Aorta (tissue), 5 donors: ENCODE results near the gene DNASE1L1. TPM values are rescaled to one million over a fixed set of nuclear protein-coding genes. Genes with fewer than 3 reads are reported as not detected.

Source experiments
- ATAC-seq: fragments of 200-7000 bp; cut with Tn5 transposase; one replicate; pipeline ENCODE4 v1.9.1; 2022; ENCODE audit warnings: moderate library complexity; ENCODE audit not compliant: low FRiP score
- DNase-seq, 2 donors: peaks; one replicate each; pipeline ENCODE4 v3.0.0-alpha.2; 2020
- H3K27ac ChIP-seq, 2 donors: one replicate each; pipeline ENCODE4 v1.5.1; 2013; ENCODE audit warnings: low read length in 2 of 2, mild to moderate bottlenecking in 2 of 2, moderate library complexity in 2 of 2, control low read depth in 1 of 2, inconsistent platforms in 1 of 2, low read depth in 1 of 2
- H3K27me3 ChIP-seq, 2 donors: one replicate each; pipeline ENCODE4 v1.6.1; 2013; ENCODE audit warnings: control low read depth in 1 of 2, low read length in 1 of 2, mild to moderate bottlenecking in 1 of 2, moderate library complexity in 1 of 2; ENCODE audit not compliant: insufficient read depth in 2 of 2, control insufficient read depth in 1 of 2
- H3K36me3 ChIP-seq, 2 donors: one replicate each; pipeline ENCODE4 v1.6.1; 2013; ENCODE audit warnings: control low read depth in 1 of 2, low read length in 1 of 2, mild to moderate bottlenecking in 1 of 2; ENCODE audit not compliant: insufficient read depth in 2 of 2, control insufficient read depth in 1 of 2
- H3K4me1 ChIP-seq, 2 donors: one replicate each; pipeline ENCODE4 v1.6.1; 2013; ENCODE audit warnings: low read length in 2 of 2, control low read depth in 1 of 2, mild to moderate bottlenecking in 1 of 2, moderate library complexity in 1 of 2; ENCODE audit not compliant: insufficient read depth in 2 of 2, control insufficient read depth in 1 of 2
- H3K4me3 ChIP-seq, 2 donors: one replicate each; pipeline ENCODE4 v1.5.1; 2013; ENCODE audit warnings: low read length in 2 of 2, control low read depth in 1 of 2, mild to moderate bottlenecking in 1 of 2
- H3K9me3 ChIP-seq: one replicate; pipeline ENCODE4 v1.6.1; 2013; ENCODE audit warnings: mild to moderate bottlenecking, low read length; ENCODE audit not compliant: control insufficient read depth
- WGBS, 2 donors: extraction: QIAGEN DNeasy Blood & Tissue Kit; methylation state at CpG; one replicate each; pipeline ENCODE4 v1.1.7; 2013; 5-methylcytosine and 5-hydroxymethylcytosine counted together
- intact Hi-C, 2 donors: fragments of 100-400 bp; cut with DNase I; formaldehyde crosslinking; loops; one replicate each; pipeline versions ENCODE4 v1.14.2 to v1.15.0; 2022
- polyA plus RNA-seq, 2 donors: library from polyadenylated mRNA; stranded (reverse); fragments of 200-250 nt; gene quantifications; one replicate each; pipeline ENCODE4 v1.2.3, GENCODE V29; 2013
- total RNA-seq, 2 donors: library from RNA; stranded (reverse); fragmentation: NEBNext Ultra II Directional; extraction: Animal tissue kit (Norgen Biotek cat#: 25700); gene quantifications; one replicate each; pipeline ENCODE4 v1.2.1, GENCODE V29; 2021
- donor health status: healthy with polysubstance abuse.
- donor health status: Bipolar disorder and iron deficiency.
- donor health status: DM: no; HTN: no; CAD: no.
- donor health status: DM: no; HTN: no; CAD: no.
- donor health status: DM: yes; HTN: yes; CAD: no.

The DNASE1L1 gene
- total and polyA plus RNA-seq, 4 donors = 25.9 to 46.2 (median 33.1) TPM

DNA sequence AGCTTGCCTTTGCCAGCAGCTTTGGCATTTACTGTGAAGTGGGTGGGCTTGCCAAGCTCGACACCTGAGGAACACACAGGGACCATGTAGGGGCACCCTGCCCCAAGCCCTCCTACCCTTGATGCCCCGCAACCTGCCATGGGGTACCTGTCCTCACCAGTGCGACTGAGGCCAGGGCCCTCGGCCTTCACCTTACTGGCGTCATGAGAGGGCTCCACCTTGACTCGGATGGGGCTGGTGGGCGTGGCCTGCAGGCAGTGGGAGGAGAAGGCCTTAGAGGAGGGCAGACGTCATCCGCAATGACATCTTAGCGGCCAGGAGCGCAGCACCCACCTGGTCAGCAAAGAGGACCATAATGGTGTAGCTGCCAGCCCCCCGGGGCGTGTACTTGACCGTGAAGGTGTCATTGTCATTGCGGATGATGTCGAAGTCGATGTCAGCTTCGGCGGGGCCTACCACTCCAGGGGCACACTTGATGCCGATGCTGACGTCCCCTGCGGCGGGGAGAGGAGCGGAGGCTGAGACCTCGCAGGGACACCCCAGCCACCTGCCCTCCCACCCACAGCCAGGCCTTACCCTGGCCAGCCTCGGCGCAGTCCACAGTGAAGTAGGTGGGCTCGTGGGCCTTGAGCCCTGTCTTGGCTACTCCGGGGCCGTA lies 46.8 kb downstream of the DNASE1L1 start:
- H3K4me3 ChIP-seq = no peak overlapping the region
- no peak overlapping the region for H3K27ac ChIP-seq
- H3K27me3 ChIP-seq = no peaks in the 10 kb centered on the region
- WGBS, 2 donors = 63 to 77% methylated on average over 29 to 30 of the region's 30 CpGs
- DNase-seq (no peak), ATAC-seq (no peak)
- intact Hi-C loops = no loop called here
- H3K36me3 ChIP-seq = peaks cover 0 to 28% of the 10 kb centered on the region in 2 donors
- no peaks in the 10 kb centered on the region for H3K9me3 ChIP-seq
- no peaks in the 10 kb centered on the region for H3K4me1 ChIP-seq

DNA sequence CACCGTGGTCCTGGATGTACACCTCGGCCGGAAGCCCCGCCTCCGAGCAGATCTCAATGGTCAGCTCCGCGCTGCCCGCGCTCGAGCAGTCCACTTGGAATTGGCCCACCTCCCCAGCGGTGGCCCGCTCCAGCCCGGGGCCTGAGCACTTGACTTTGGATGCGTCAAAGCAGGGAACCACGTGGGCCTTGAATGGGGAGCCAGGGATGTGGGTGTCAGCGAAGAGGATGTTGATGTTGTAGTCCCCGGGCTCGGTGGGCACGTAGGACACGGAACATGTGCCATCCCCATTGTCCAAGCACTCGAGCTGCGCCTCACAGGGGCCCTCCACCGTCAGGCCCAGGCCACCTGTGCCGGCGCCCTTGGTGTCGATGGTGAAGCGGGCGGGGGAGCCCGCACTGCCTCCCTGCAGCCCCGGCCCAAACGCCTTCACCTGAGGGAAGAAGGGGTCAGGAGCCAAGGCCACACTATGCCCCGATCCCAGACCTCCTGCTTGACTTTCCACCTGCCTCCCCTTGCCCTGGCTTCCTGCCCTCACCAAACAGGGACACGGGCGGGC lies 48.8 kb downstream of the DNASE1L1 start:
- no peak overlapping the region for H3K27ac ChIP-seq
- H3K27me3 ChIP-seq = no peaks in the 10 kb centered on the region
- H3K4me3 ChIP-seq = no peak overlapping the region
- ATAC-seq (no peak), DNase-seq (no peak)
- intact Hi-C loops = no loop called here
- H3K9me3 ChIP-seq = no peaks in the 10 kb centered on the region
- H3K4me1 ChIP-seq = no peaks in the 10 kb centered on the region
- peaks cover 0 to 24% of the 10 kb centered on the region in 2 donors for H3K36me3 ChIP-seq
- WGBS, 2 donors = 51 to 70% methylated on average over 34 of the region's 34 CpGs

DNA sequence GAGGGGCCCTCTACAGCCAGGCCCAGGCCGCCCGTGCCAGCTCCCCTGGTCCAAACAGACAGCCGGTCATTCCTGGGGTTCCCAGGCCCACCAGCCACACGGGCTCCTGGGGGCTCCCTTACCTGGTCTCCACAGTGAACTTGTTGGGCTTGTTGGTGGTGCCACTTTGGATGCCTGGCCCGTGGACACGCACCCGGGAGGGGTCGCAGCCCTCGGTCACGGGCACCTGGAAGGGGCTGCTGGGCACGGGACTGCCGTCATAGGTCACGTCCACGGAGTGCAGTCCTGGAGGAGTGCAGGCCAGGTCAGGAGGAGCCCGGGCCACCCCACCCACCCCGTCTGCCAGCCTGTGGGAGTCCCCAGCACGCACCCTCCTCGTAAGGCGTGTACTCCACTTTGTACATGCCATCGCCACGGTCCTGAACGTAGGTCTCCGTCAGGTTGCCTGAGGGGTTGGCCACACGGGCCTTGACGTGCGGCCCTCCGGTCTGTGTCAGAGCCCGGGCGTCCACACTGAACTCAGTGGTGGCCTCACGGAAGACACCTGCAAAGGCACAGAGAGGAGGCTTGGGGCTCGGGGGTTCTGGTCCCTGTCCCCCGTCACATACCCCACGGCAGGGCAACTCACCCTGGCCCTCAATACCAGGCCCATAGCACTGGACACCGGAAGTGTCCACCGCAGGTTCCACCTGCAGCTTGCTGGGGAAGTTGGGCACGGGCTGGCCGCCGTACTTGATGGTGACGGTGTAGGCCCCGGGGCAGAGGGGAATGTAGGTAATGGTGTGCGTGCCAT lies 49.5 kb downstream of the DNASE1L1 start:
- no peaks in the 10 kb centered on the region for H3K4me1 ChIP-seq
- no peaks in the 10 kb centered on the region for H3K9me3 ChIP-seq
- DNase-seq (no peak), ATAC-seq (no peak)
- WGBS, 2 donors = 59 to 79% methylated on average over 41 of the region's 41 CpGs
- H3K36me3 ChIP-seq = peaks cover 0 to 24% of the 10 kb centered on the region in 2 donors
- H3K27ac ChIP-seq = no peak overlapping the region
- H3K27me3 ChIP-seq = no peaks in the 10 kb centered on the region
- H3K4me3 ChIP-seq = no peak overlapping the region
- intact Hi-C loops = no loop called here

DNA sequence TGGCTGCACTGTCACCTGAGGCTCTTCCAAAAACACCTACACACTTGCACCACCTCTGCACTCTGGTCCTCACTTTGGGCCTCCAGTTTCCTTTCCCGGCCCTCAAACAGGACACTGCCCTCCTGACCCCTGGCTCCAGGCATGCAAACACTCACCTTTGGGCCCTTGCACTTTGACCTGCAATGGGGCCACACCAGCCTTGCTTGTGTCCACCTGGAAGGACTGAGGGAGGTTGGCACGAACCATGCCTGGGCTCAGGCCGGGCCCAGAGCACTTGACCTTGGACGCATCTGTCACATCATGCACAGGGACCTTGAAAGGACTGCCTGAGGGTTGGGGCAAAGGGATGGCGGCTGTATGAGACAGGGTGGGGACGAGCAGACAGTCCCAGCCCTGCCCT lies 50.2 kb downstream of the DNASE1L1 start:
- Histone ChIP-seq H3K36me3 (peaks cover 0 to 26% of the 10 kb centered on the region in 2 donors), H3K9me3 (no peaks in the 10 kb centered on the region), H3K27me3 (no peaks in the 10 kb centered on the region), H3K4me1 (no peaks in the 10 kb centered on the region), H3K27ac (no peak overlapping the region), H3K4me3 (no peak overlapping the region)
- DNase-seq (no peak), ATAC-seq (no peak)
- WGBS, 2 donors = 60 to 78% methylated on average over 6 of the region's 6 CpGs
- intact Hi-C loops = no loop called here

DNA sequence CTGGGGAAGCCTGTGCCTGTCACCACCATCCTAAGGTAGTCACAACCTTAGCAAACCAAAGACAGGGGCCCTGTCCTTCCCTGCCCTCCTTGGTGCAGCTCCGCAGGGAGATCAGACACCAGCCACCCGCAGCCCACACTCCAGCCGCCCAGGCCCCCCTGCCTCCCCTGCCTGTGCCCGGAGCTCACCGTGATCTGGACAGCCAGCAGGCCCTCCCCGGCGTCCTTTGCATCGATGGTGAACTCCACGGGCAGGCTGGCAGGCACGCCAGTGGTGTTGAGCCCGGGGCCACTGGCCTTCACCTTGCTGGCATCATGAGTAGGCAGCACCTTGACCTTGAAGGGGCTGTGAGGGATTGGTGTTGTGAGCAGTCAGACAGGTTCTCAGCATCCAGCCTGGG lies 51.0 kb downstream of the DNASE1L1 start:
- no peaks in the 10 kb centered on the region for H3K4me1 ChIP-seq
- ATAC-seq (no peak), DNase-seq (no peak)
- peaks cover 0 to 27% of the 10 kb centered on the region in 2 donors for H3K36me3 ChIP-seq
- H3K4me3 ChIP-seq = no peak overlapping the region
- WGBS, 2 donors = 63 to 65% methylated on average over 11 of the region's 11 CpGs
- peak overlapping the region in 1 of 2 donors; percentile 9 for H3K27ac ChIP-seq
- no peaks in the 10 kb centered on the region for H3K27me3 ChIP-seq
- H3K9me3 ChIP-seq = no peaks in the 10 kb centered on the region
- intact Hi-C loops = no loop called here

DNA sequence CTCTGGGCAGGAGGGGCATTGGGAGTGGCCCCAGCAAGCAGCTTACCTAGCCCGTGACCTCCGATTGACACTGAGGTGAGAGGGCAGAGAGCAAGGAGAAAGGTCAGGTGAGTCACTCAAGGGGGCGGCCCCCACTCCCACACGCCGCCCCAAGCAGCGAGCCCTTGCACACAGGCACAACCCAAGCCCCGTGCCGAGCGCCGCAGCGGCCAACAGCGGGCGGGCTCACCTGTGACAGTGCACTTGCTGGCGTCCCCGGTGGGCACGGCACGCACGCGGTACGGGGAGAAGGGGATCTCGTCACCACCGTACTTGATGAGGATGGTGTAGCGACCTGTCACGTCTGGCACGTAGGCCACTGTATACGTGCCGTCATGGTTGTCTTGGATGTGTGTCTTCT lies 51.8 kb downstream of the DNASE1L1 start:
- no peak overlapping the region for H3K4me3 ChIP-seq
- ATAC-seq (no peak), DNase-seq (no peak)
- H3K27me3 ChIP-seq = no peaks in the 10 kb centered on the region
- intact Hi-C loops = no loop called here
- H3K36me3 ChIP-seq = peaks cover 0 to 28% of the 10 kb centered on the region in 2 donors
- no peaks in the 10 kb centered on the region for H3K9me3 ChIP-seq
- H3K4me1 ChIP-seq = no peaks in the 10 kb centered on the region
- 67 to 76% methylated on average over 27 of the region's 27 CpGs for WGBS, 2 donors
- H3K27ac ChIP-seq = no peak overlapping the region

DNA sequence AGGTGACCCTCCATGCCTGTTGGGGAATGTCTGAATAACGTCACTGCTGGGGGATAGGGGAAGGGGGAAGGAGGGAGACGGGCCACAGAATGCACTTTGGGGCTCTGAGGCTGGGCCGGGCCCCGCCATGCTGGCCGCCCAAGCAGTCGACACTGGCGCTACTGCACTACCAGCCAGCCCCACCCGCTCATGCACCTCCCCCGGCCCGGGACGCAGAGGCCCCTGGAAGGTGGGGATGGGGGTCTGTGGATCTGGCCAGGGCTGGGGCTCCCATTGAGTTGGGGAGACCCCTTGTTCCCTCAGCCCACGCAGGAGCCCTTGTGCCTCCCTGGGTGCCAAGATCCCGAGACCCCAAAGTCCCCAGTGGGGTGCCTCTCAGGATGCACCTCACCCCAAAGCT lies 52.5 kb downstream of the DNASE1L1 start:
- intact Hi-C loops = no loop called here
- no peak overlapping the region for H3K4me3 ChIP-seq
- no peaks in the 10 kb centered on the region for H3K9me3 ChIP-seq
- DNase-seq = no peak
- peaks cover 0 to 33% of the 10 kb centered on the region in 2 donors for H3K36me3 ChIP-seq
- no peaks in the 10 kb centered on the region for H3K27me3 ChIP-seq
- 46 to 54% methylated on average over 10 to 13 of the region's 13 CpGs for WGBS, 2 donors
- H3K27ac ChIP-seq = no peak overlapping the region
- H3K4me1 ChIP-seq = no peaks in the 10 kb centered on the region
- no peak for ATAC-seq

DNA sequence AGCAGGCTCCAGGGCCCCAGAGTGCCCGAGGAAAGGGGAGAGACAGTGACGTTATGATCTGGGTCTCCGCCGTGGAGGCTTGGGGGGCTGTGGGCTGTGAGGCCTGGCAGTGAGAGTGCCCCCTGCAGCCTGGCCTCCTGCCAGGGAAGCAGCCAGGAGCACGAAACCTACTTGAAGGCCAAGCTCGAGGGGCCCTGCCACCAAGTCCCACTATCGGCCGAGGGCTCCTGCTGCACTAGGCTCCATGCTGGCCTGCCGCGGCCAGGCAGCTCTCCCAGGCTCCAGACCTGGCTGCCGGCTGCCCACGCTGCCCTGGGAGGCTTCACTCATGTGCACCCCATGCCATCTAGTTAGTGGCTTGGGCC lies 53.3 kb downstream of the DNASE1L1 start:
- WGBS, 2 donors = 17 to 68% methylated on average over 12 of the region's 12 CpGs
- Histone ChIP-seq H3K27me3 (no peaks in the 10 kb centered on the region), H3K4me1 (no peaks in the 10 kb centered on the region), H3K4me3 (no peak overlapping the region), H3K9me3 (no peaks in the 10 kb centered on the region), H3K36me3 (peaks cover 0 to 37% of the 10 kb centered on the region in 2 donors), H3K27ac (peak overlapping the region in 1 of 2 donors; percentile 21)
- intact Hi-C loops = no loop called here
- DNase-seq (no peak), ATAC-seq (no peak)
